Panc1 (cell line): ENCODE results near the gene GFRA1. TPM values are rescaled to one million over a fixed set of nuclear protein-coding genes. Genes with fewer than 3 reads are reported as not detected.

Experiments
- ATAC-seq: fragments of 200-7000 bp; cut with Tn5 transposase; 2 replicates; pipeline ENCODE4 v1.9.1; 2020; ENCODE audit warnings: mild to moderate bottlenecking, moderate library complexity
- BruUV-seq: library from RNA; stranded (reverse); fragments of 400-500 nt; replicated peaks from 2 replicates; lab custom pipeline; 2021; lab: Mats Ljungman, UMichigan
- CTCF ChIA-PET: fragments of 300-600 bp; sonication (Branson Sonifier 250); formaldehyde crosslinking; loops from one replicate; lab custom pipeline; 2022; ENCODE audit warnings: antibody characterized with exemption; lab: Charles Lee
- POLR2A ChIA-PET: fragments of 300-600 bp; sonication (Branson Sonifier 250); formaldehyde crosslinking; loops from one replicate; lab custom pipeline; 2022; ENCODE audit warnings: antibody characterized with exemption; lab: Charles Lee
- DNase-seq: peaks from one replicate; pipeline ENCODE4 v3.0.0-alpha.2; 2010; ENCODE audit warnings: low read depth, low spot score
- H3K27ac ChIP-seq: 2 replicates; pipeline ENCODE4 v1.5.1; 2011; ENCODE audit warnings: mild to moderate bottlenecking, low read length, inconsistent platforms
- H3K27me3 ChIP-seq: fragments of 200-500 bp; sonication (Bioruptor generic); 2 replicates; pipeline ENCODE4 v1.6.0; 2014; ENCODE audit warnings: low read length, inconsistent platforms; ENCODE audit not compliant: control insufficient read depth, insufficient read depth
- H3K36me3 ChIP-seq: fragments of 200-500 bp; sonication (Bioruptor generic); 2 replicates; pipeline ENCODE4 v1.5.1; 2014; ENCODE audit warnings: inconsistent platforms, mild to moderate bottlenecking, low read length, moderate library complexity; ENCODE audit not compliant: control insufficient read depth, insufficient read depth
- H3K4me1 ChIP-seq: 2 replicates; pipeline ENCODE4 v1.5.1; 2011; ENCODE audit warnings: inconsistent platforms, mild to moderate bottlenecking, low read length, moderate library complexity; ENCODE audit not compliant: control insufficient read depth, insufficient read depth
- H3K4me3 ChIP-seq, 2 experiments: 2 replicates each; pipeline ENCODE4 v1.5.1; 2011 to 2012; ENCODE audit warnings: low read depth in 2 of 2, low read length in 2 of 2, mild to moderate bottlenecking in 2 of 2, inconsistent platforms in 1 of 2, moderate library complexity in 1 of 2
- H3K9me3 ChIP-seq: fragments of 200-500 bp; sonication (Bioruptor generic); 2 replicates; pipeline ENCODE4 v1.5.1; 2014; ENCODE audit warnings: low read depth, mild to moderate bottlenecking, inconsistent platforms, low read length, moderate library complexity; ENCODE audit not compliant: control insufficient read depth, insufficient read depth
- POLR2AphosphoS5 ChIP-seq: IDR thresholded peaks from 2 replicates; pipeline ENCODE4 v1.6.1; 2012; ENCODE audit warnings: mild to moderate bottlenecking, low read depth, low read length, moderate library complexity
- SIN3A ChIP-seq: IDR thresholded peaks from 2 replicates; pipeline ENCODE4 v1.6.1; 2012; ENCODE audit warnings: low read depth, mild to moderate bottlenecking, low read length, moderate library complexity, borderline replicate concordance; ENCODE audit not compliant: insufficient read depth
- TCF7L2 ChIP-seq: IDR thresholded peaks from 2 replicates; pipeline ENCODE4 v1.6.1; 2011; ENCODE audit warnings: mild to moderate bottlenecking, low read depth, low read length, inconsistent platforms
- in situ Hi-C: cut with HindIII; loops from 2 replicates; pipeline ENCODE4 v1.10.0; 2016; ENCODE audit warnings: low sequenced_read_pairs, low pct_unique_long_range_greater_than_20kb
- intact Hi-C: fragments of 100-400 bp; cut with micrococcal nuclease; formaldehyde crosslinking; loops from one replicate; pipeline ENCODE4 v1.10.0; 2022; ENCODE audit not compliant: unreplicated experiment
- total RNA-seq: library from RNA; stranded (reverse); gene quantifications from one replicate; pipeline ENCODE4 v1.2.1, GENCODE V29; 2021; ENCODE audit not compliant: unreplicated experiment
- TF ChIP-seq, protein P1 (sequence below): fragments of 450-650 bp; IDR thresholded peaks from 2 replicates; pipeline ENCODE4 v1.5.1; 2017; ENCODE audit warnings: mild to moderate bottlenecking
- TF ChIP-seq, protein P2 (sequence below), 2 experiments: IDR thresholded peaks; 2 replicates each; pipeline ENCODE4 v1.6.1; 2011 to 2012; ENCODE audit warnings: low read depth in 2 of 2, control low read depth in 1 of 2, low read length in 1 of 2, mild to moderate bottlenecking in 1 of 2, moderate library complexity in 1 of 2; ENCODE audit not compliant: insufficient read depth in 1 of 2

The GFRA1 gene
- total RNA-seq, 1 experiment from 2014 or later = 0.10 TPM

DNA sequence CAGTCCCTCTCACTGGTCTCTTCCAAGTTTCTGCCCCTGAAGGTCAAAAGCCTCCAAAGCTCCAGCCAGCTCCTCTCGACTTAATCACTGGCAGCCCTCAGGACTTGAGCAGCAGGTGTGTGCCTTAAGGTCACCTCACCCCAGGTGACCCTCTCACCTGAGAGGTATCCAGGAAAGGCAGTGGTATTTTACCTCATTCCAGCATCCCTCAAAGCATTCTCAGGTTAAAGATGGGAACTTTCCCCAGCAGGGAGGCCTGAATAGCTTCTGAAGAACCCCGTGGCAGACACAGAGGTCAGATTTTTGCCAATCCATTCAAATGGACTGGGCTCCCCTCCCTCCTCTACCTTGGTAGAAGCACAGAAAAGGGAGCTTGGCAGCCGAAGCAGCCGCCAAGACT lies 148.2 kb downstream of the GFRA1 start:
- ChIA-PET CTCF (no interaction called here), POLR2A (no interaction called here)
- no peak for ATAC-seq
- H3K27me3 ChIP-seq = 0 out of 2 replicates have a peak, but pooled peaks cover 2% of the 10 kb centered on the region
- no peak for DNase-seq
- H3K36me3 ChIP-seq = no peaks in the 10 kb centered on the region
- H3K4me1 ChIP-seq = no peaks in the 10 kb centered on the region
- no peak overlapping the region for H3K4me3 ChIP-seq
- intact Hi-C loops (no loop called here), in situ Hi-C loops (no loop called here)
- H3K9me3 ChIP-seq = 0 out of 2 replicates have a peak, but pooled peaks cover 2% of the 10 kb centered on the region
- TF ChIP-seq, protein P1, sequence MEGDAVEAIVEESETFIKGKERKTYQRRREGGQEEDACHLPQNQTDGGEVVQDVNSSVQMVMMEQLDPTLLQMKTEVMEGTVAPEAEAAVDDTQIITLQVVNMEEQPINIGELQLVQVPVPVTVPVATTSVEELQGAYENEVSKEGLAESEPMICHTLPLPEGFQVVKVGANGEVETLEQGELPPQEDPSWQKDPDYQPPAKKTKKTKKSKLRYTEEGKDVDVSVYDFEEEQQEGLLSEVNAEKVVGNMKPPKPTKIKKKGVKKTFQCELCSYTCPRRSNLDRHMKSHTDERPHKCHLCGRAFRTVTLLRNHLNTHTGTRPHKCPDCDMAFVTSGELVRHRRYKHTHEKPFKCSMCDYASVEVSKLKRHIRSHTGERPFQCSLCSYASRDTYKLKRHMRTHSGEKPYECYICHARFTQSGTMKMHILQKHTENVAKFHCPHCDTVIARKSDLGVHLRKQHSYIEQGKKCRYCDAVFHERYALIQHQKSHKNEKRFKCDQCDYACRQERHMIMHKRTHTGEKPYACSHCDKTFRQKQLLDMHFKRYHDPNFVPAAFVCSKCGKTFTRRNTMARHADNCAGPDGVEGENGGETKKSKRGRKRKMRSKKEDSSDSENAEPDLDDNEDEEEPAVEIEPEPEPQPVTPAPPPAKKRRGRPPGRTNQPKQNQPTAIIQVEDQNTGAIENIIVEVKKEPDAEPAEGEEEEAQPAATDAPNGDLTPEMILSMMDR = no peak
- no TSS peak for BruUV-seq
- H3K27ac ChIP-seq = no peak overlapping the region

DNA sequence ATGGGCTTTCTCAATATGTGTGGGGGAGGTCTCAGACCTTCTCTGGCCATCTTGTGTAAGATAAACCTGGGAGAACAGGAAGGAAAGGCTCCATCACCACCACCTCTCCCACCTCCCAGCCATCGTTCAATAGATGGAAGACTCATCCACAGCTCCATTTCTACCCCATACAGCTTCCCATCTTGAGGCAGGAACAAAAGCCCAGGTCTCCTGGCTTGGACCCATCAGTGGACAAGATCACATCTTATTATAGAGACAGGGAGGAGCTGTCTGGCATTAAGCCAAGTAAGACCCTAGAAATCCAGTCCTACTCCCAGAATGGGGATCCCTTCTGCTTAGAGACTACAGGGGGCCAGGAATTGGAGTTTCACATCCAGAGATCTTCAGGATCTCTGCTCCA lies 150.3 kb downstream of the GFRA1 start:
- ChIA-PET CTCF (no interaction called here), POLR2A (no interaction called here)
- DNase-seq = no peak
- H3K27me3 ChIP-seq = 0 out of 2 replicates have a peak, but pooled peaks cover 2% of the 10 kb centered on the region
- no peaks in the 10 kb centered on the region for H3K4me1 ChIP-seq
- BruUV-seq = no TSS peak
- H3K27ac ChIP-seq = no peak overlapping the region
- no peaks in the 10 kb centered on the region for H3K36me3 ChIP-seq
- in situ Hi-C loops (no loop called here), intact Hi-C loops (no loop called here)
- no peak overlapping the region for H3K4me3 ChIP-seq
- TF ChIP-seq, protein P1 = no peak
- no peak for TF ChIP-seq POLR2AphosphoS5
- no peaks in the 10 kb centered on the region for H3K9me3 ChIP-seq
- no peak for ATAC-seq

DNA sequence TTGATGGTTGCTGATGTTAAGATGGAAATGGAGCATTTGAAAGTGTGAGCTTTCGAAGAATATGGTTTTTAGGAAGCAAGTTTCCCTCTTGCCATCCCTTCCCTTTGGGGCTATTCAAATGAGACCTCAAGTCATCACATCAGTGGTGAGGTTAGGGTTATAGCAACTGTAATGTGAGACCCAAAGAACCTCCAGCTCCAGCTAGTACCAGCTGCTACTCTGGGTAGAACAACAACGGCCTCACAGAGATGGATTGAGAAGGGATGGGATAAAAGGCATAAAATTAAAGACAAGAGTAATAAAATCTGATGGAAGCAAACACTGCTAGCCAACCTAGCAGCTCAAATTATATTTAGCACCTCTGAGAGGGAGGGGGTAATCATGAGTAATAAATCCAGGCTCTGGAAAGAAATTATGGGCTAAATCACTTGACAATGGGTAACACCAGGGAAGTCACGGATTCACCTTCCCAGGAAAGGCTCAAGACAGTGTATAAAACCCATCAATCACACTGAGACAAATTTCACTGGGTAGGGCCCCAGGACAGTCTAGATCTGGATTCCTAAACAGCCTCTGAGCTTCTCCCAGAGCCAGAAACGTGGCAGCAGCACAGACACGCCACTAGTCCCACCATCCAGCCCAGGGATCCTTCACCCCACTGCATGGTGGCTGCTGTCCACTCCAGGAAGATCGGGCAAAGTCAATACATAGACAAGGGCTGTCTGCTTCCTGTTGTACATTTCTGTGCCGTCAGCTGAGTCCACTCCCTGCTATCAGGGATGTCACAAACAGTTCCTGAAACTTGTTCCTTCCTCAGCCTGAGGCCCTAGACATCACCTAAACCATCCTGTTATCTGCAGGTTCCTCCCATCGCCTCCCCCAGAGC lies 151.1 kb downstream of the GFRA1 start:
- no peak for ATAC-seq
- Histone ChIP-seq H3K27me3 (0 out of 2 replicates have a peak, but pooled peaks cover 2% of the 10 kb centered on the region), H3K36me3 (no peaks in the 10 kb centered on the region), H3K4me3 (no peak overlapping the region), H3K27ac (no peak overlapping the region), H3K4me1 (no peaks in the 10 kb centered on the region), H3K9me3 (no peaks in the 10 kb centered on the region)
- ChIA-PET CTCF (no interaction called here), POLR2A (interaction anchor here (0.5 kb wide), 1 partner anchor 8 kb away, joined by 3 read pairs; no protein-coding TSS in a partner anchor)
- in situ Hi-C loops (no loop called here), intact Hi-C loops (no loop called here)
- BruUV-seq = no TSS peak
- no peak for DNase-seq
- TF ChIP-seq TCF7L2 (no peak), POLR2AphosphoS5 (no peak), SIN3A (no peak)
- TF ChIP-seq, protein P2, sequence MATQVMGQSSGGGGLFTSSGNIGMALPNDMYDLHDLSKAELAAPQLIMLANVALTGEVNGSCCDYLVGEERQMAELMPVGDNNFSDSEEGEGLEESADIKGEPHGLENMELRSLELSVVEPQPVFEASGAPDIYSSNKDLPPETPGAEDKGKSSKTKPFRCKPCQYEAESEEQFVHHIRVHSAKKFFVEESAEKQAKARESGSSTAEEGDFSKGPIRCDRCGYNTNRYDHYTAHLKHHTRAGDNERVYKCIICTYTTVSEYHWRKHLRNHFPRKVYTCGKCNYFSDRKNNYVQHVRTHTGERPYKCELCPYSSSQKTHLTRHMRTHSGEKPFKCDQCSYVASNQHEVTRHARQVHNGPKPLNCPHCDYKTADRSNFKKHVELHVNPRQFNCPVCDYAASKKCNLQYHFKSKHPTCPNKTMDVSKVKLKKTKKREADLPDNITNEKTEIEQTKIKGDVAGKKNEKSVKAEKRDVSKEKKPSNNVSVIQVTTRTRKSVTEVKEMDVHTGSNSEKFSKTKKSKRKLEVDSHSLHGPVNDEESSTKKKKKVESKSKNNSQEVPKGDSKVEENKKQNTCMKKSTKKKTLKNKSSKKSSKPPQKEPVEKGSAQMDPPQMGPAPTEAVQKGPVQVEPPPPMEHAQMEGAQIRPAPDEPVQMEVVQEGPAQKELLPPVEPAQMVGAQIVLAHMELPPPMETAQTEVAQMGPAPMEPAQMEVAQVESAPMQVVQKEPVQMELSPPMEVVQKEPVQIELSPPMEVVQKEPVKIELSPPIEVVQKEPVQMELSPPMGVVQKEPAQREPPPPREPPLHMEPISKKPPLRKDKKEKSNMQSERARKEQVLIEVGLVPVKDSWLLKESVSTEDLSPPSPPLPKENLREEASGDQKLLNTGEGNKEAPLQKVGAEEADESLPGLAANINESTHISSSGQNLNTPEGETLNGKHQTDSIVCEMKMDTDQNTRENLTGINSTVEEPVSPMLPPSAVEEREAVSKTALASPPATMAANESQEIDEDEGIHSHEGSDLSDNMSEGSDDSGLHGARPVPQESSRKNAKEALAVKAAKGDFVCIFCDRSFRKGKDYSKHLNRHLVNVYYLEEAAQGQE (IDR thresholded peaks at IDR 0.05; ENCODE audit: insufficient read depth in 1 of 2, low read depth in 2 of 2, low read length in 1 of 2) = no peak
- TF ChIP-seq, protein P1 = no peak
